ENCODE results near the gene PPP1R12C. TPM values are rescaled to one million over a fixed set of nuclear protein-coding genes. Genes with fewer than 3 reads are reported as not detected.

The PPP1R12C gene
- polyA plus RNA-seq, 3 donors, result 2.1 to 206 (median 2.6) TPM

DNA sequence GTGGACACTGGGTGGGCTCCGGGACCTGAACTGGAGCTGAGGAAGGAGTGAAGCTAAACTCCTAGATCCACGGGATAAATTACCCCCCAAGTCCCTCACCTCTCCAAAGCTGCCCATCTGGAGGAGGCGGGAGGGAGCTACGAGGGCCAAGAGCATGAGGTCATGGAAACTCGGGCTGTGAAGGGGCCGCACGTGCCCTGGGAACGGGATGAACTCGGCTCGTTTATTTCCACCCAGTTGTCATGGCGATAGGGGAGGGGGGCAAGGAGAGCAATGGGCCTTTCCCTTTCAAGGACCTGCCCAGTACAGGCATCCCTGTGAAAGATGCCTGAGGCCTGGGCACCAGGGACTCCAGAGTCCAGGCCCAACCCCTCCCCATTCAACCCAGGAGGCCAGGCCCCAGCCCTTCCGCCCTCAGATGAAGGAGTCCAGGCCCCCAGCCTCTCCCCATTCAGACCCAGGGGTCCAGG lies 3.8 kb downstream of the PPP1R12C start:
- Histone ChIP-seq H3K79me2 (ENCODE audit: insufficient read depth, low read length) (peaks cover 78% of the 10 kb centered on the region), H3K9ac (ENCODE audit: insufficient read depth, low read length, poor library complexity, severe bottlenecking) (no peak overlapping the region), H2AFZ (ENCODE audit: insufficient read depth, low read depth, low read length, poor library complexity, severe bottlenecking) (no peak overlapping the region), H3K27ac (ENCODE audit: low read depth in 1 of 2, low read length in 2 of 2) (no peak overlapping the region), H4K20me1 (ENCODE audit: insufficient read depth, low read length) (peaks cover 85% of the 10 kb centered on the region), H3K27me3 (ENCODE audit: control insufficient read depth in 2 of 2, insufficient read depth in 2 of 2, low read length in 2 of 2) (no peaks in the 10 kb centered on the region), H3K36me3 (replicated peaks in 1 of 2; ENCODE audit: control insufficient read depth in 1 of 2, insufficient read depth in 2 of 2, low read length in 2 of 2) (peaks cover 35 to 46% of the 10 kb centered on the region in 2 donors), H3K9me3 (replicated peaks in 1 of 2; ENCODE audit: control insufficient read depth in 1 of 2, insufficient read depth in 1 of 2, low read length in 2 of 2) (no peaks in the 10 kb centered on the region), H3K4me3 (replicated peaks in 1 of 3; ENCODE audit: low read depth in 2 of 3, low read length in 3 of 3) (no peak overlapping the region), H3K4me1 (ENCODE audit: control insufficient read depth in 1 of 2, insufficient read depth in 2 of 2, low read length in 2 of 2) (peaks cover 20 to 34% of the 10 kb centered on the region in 2 donors), H3K4me2 (replicated peaks; ENCODE audit: extremely low read depth, low read length, poor library complexity, severe bottlenecking) (no peak overlapping the region)
- Mint-ChIP-seq H3K27me3 (ENCODE audit: low read depth in 3 of 3) (peaks cover 0 to 1% (median 1%) of the 10 kb centered on the region in 3 donors), H3K36me3 (peaks cover 25 to 56% of the 10 kb centered on the region in 2 donors), H3K27ac (peak overlapping the region in 2 of 7 donors; percentile 20 to 30), H3K4me3 (no peak overlapping the region), H3K4me1 (peaks cover 31% of the 10 kb centered on the region), H3K9me3 (no peaks in the 10 kb centered on the region)
- intact Hi-C loops (cut with micrococcal nuclease), result loop anchor here in 1 of 2 donors (10.0 kb wide), 1 partner anchor 141 kb away; the partner anchor contains the start of gene PPP6R1
- TF ChIP-seq, protein P1, sequence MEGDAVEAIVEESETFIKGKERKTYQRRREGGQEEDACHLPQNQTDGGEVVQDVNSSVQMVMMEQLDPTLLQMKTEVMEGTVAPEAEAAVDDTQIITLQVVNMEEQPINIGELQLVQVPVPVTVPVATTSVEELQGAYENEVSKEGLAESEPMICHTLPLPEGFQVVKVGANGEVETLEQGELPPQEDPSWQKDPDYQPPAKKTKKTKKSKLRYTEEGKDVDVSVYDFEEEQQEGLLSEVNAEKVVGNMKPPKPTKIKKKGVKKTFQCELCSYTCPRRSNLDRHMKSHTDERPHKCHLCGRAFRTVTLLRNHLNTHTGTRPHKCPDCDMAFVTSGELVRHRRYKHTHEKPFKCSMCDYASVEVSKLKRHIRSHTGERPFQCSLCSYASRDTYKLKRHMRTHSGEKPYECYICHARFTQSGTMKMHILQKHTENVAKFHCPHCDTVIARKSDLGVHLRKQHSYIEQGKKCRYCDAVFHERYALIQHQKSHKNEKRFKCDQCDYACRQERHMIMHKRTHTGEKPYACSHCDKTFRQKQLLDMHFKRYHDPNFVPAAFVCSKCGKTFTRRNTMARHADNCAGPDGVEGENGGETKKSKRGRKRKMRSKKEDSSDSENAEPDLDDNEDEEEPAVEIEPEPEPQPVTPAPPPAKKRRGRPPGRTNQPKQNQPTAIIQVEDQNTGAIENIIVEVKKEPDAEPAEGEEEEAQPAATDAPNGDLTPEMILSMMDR (IDR thresholded peaks at IDR 0.05), result no peak
- DNase-seq, result peak in 1 of 3 donors; percentile 4
- 84% methylated on average over 6 of the region's 12 CpGs for WGBS (ENCODE audit: insufficient coverage)

DNA sequence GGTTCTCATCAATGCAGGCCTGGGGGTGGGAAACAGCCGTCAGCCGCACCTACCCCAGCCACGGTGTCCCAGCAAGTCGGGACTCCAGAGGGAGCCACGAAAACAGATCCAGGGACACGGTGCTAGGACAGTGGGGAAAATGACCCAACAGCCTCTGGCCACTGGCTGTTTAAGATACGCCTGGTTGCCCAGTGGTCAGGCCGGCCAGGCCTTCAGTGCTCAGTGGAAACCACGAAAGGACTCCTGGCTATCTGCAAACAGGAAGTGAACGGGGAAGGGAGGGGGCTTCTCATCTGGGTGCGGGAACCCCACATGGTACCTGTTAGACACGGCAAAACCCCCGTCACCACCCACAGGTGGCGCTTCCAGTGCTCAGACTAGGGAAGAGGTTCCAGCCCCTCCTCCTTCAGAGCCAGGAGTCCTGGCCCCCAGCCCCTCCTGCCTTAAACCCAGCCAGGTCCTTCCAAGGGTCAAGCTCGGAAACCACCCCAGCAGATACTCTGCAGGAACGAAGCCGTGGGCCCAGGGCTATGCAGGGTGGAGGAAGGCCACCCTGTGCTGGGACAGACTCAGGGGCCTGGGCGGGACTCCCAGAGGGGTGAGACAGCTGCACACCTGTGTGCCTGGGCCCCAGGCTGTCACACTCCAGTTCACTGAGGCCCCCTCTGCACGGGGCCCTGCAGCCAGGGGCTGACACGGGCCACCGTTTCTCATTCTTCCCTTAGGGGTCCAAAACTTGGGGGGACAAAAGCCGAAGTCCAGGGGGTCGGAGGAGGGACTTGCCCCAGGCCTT lies 4.5 kb downstream of the PPP1R12C start:
- TF ChIP-seq, protein P1 (IDR thresholded peaks at IDR 0.05), result no peak
- H3K9me3 ChIP-seq (replicated peaks in 1 of 2; ENCODE audit: control insufficient read depth in 1 of 2, insufficient read depth in 1 of 2, low read length in 2 of 2), result no peaks in the 10 kb centered on the region
- H3K4me2 ChIP-seq (replicated peaks; ENCODE audit: extremely low read depth, low read length, poor library complexity, severe bottlenecking), result no peak overlapping the region
- WGBS (ENCODE audit: insufficient coverage), result 94% methylated on average over 16 of the region's 23 CpGs
- Mint-ChIP-seq H3K27ac (peak overlapping the region in 2 of 7 donors; percentile 30 to 42), H3K4me3 (no peak overlapping the region), H3K4me1 (peaks cover 24% of the 10 kb centered on the region), H3K9me3 (no peaks in the 10 kb centered on the region), H3K27me3 (ENCODE audit: low read depth in 3 of 3) (peaks cover 0 to 1% (median 1%) of the 10 kb centered on the region in 3 donors), H3K36me3 (peaks cover 28 to 59% of the 10 kb centered on the region in 2 donors)
- peaks cover 13 to 28% of the 10 kb centered on the region in 2 donors for H3K4me1 ChIP-seq (ENCODE audit: control insufficient read depth in 1 of 2, insufficient read depth in 2 of 2, low read length in 2 of 2)
- no peak overlapping the region for H3K27ac ChIP-seq (ENCODE audit: low read depth in 1 of 2, low read length in 2 of 2)
- no peaks in the 10 kb centered on the region for H3K27me3 ChIP-seq (ENCODE audit: control insufficient read depth in 2 of 2, insufficient read depth in 2 of 2, low read length in 2 of 2)
- H2AFZ ChIP-seq (ENCODE audit: insufficient read depth, low read depth, low read length, poor library complexity, severe bottlenecking), result no peak overlapping the region
- intact Hi-C loops (cut with micrococcal nuclease), result loop anchor here in 1 of 2 donors (10.0 kb wide), 1 partner anchor 142 kb away; the partner anchor contains the start of gene PPP6R1
- no peak overlapping the region for H3K9ac ChIP-seq (ENCODE audit: insufficient read depth, low read length, poor library complexity, severe bottlenecking)
- H3K4me3 ChIP-seq (replicated peaks in 1 of 3; ENCODE audit: low read depth in 2 of 3, low read length in 3 of 3), result no peak overlapping the region
- peaks cover 35 to 49% of the 10 kb centered on the region in 2 donors for H3K36me3 ChIP-seq (replicated peaks in 1 of 2; ENCODE audit: control insufficient read depth in 1 of 2, insufficient read depth in 2 of 2, low read length in 2 of 2)
- H4K20me1 ChIP-seq (ENCODE audit: insufficient read depth, low read length), result peaks cover 91% of the 10 kb centered on the region
- peak in 1 of 3 donors; percentile 5 for DNase-seq
- H3K79me2 ChIP-seq (ENCODE audit: insufficient read depth, low read length), result peaks cover 78% of the 10 kb centered on the region
